GM10248 (cell line): ENCODE results near the gene ABI2.
"Not testable (repeated sequence)": the region's sequence is repeated elsewhere in the genome, so short reads cannot be mapped to it uniquely, and the experiment has no call there.

Experiments used
- CTCF ChIA-PET: fragments of 300-600 bp; sonication (Branson Sonifier 250); formaldehyde crosslinking; extraction: SDS; loops from one replicate; lab custom pipeline; 2021; ENCODE audit warnings: antibody characterized with exemption; lab: Yijun Ruan, JAX
- POLR2A ChIA-PET: fragments of 350-650 bp; sonication (Branson Sonifier 250); formaldehyde crosslinking; extraction: SDS; loops from one replicate; lab custom pipeline; 2020; ENCODE audit warnings: antibody characterized with exemption; lab: Yijun Ruan, JAX
- DNase-seq: peaks from one replicate; pipeline ENCODE4 v3.0.0; 2012; ENCODE audit errors: extremely low spot score
- TF ChIP-seq, protein P1 (sequence below): IDR thresholded peaks from 2 replicates; pipeline ENCODE4 v1.5.1; 2012; ENCODE audit warnings: mild to moderate bottlenecking, low read depth; ENCODE audit errors: extremely low read depth, missing control alignments, control extremely low read depth

ABI2 gene

DNA sequence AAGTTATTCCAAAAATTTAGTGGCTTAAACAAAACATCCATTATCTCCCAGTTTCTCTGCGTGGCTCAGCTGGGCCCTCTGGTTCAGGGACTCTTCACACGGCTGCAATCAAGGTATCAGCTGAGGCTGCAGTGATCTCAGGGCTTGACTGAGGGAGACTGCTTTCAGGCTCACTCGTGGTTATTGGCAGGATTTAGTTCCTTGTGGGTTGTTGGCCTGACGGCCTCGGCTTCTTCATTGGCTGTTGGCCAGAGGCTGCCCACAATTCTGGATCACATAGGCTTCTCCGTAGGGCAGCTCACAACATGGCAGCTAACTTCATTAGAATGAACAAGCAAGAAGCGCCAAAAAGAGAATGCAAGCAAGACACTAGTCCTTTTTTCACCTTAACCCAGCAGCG is 90.1 kb downstream of the ABI2 start:
- DNase-seq = no peak
- TF ChIP-seq, protein P1, sequence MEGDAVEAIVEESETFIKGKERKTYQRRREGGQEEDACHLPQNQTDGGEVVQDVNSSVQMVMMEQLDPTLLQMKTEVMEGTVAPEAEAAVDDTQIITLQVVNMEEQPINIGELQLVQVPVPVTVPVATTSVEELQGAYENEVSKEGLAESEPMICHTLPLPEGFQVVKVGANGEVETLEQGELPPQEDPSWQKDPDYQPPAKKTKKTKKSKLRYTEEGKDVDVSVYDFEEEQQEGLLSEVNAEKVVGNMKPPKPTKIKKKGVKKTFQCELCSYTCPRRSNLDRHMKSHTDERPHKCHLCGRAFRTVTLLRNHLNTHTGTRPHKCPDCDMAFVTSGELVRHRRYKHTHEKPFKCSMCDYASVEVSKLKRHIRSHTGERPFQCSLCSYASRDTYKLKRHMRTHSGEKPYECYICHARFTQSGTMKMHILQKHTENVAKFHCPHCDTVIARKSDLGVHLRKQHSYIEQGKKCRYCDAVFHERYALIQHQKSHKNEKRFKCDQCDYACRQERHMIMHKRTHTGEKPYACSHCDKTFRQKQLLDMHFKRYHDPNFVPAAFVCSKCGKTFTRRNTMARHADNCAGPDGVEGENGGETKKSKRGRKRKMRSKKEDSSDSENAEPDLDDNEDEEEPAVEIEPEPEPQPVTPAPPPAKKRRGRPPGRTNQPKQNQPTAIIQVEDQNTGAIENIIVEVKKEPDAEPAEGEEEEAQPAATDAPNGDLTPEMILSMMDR = no peak
- ChIA-PET CTCF (interaction anchor here (0.7 to 0.9 kb wide), 2 partner anchors 10 to 22 kb away, joined by 3 read pairs; no protein-coding TSS in a partner anchor), POLR2A (no interaction called here)

DNA sequence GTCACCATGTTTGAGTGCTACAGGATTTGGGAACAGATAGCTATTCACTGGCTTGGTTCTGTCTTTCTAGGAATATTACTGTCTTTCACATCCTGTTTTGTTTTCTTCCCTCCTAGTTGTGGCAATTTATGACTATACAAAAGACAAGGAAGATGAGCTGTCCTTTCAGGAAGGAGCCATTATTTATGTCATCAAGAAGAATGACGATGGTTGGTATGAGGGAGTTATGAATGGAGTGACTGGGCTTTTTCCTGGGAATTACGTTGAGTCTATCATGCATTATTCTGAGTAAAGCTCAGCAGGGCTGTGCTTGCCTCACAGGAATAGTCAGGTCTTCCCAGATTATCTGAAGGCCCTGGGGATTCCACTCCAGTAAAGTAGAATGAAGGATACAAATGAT is 98.9 kb downstream of the ABI2 start:
- no peak for DNase-seq
- CTCF ChIA-PET = interaction anchor here (1.2 kb wide), 1 partner anchor 11 kb away, joined by 7 read pairs; no protein-coding TSS in a partner anchor
- POLR2A ChIA-PET = no interaction called here
- TF ChIP-seq, protein P1 = no peak

DNA sequence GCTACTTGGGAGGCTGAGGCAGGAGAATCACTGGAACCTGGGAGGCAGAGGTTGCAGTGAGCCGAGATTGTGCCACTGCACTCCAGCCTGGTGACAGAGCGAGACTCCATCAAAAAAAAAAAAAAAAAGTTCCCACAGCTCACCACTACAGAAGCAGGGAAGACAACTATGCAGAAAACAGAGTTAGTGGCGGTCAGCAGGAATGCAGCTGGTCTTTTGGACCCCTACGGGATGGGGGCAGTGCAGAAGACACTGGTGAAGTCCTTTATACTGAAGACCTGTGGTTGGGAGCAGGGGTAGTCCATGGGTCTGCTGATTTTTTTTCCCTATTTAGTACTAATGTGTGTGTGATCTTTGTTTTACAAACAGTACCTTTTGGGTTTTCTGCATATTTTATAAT is 101.4 kb downstream of the ABI2 start:
- CTCF ChIA-PET = interaction anchor here (1.1 kb wide), 1 partner anchor 144 kb away, joined by 3 read pairs; no protein-coding TSS in a partner anchor
- POLR2A ChIA-PET = not testable (repeated sequence)

DNA sequence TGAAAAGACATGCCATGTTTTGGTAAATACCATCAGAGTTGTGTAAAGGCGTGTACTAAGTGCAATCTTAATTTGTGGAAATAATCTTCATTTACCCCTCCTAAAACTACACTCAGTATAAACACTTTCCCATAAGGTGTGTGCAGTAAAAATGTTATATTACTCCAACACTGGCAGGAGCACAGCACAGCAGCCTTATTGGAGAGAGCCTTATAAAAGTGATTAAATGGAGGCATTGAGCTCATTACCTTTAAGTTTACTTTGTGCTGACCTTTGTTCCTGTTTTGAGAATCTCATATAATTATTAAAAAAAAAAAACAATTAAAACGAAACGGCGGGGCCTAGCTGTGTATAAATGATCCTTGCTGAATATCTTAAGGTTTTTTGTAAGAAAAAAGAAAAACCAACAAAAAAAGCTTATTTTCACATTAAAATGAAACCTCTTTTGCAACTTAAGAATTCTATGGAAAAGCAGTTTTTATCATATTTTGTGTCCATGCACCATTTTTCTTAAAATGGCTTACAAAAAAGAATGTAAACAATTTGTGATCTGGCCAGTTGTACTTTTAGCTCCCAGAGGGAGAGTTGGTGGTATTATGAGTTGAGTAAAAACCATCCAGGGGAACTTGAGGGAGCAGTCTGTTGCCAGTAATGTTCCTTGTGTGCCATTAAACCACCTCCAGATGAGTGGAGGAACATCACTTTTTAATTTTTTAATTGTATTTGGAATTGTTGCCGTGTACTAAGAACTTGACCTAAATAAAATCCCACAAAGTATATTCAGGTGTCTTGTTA is 103.4 kb downstream of the ABI2 start:
- POLR2A ChIA-PET = no interaction called here

More for the DNA sequence above, 101.4 kb downstream of the ABI2 start:
- DNase-seq = not testable (repeated sequence)

DNA sequence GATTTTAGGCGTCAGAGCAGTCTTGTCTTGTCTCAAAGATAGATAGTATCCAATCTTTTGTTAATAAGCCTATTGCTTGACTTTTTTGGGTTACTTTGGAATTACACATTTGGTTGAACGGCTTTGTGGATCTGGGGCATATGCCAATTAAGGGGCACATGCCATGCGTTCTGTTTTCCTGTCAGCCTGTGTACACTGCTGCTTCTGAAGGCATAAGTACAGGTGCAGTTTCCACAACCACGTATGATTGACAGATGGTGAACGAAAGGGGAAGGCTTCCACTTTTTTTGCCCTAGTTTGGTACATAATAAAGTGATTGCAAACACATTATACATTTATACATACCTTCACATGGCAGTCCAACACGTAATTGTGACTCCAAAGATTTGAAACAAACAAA is 104.6 kb downstream of the ABI2 start:
- TF ChIP-seq, protein P1 = no peak
- ChIA-PET POLR2A (no interaction called here), CTCF (interaction anchor here (1.3 to 1.6 kb wide), 2 partner anchors 9 to 72 kb away, joined by 3 to 4 read pairs; no protein-coding TSS in a partner anchor)
- DNase-seq = no peak

More for the DNA sequence above, 103.4 kb downstream of the ABI2 start:
- DNase-seq = no peak
- CTCF ChIA-PET = interaction anchor here (0.9 to 1.6 kb wide), 5 partner anchors 10 to 203 kb away, joined by 3 to 4 read pairs (median 3); no protein-coding TSS in a partner anchor
- TF ChIP-seq, protein P1 = no peak

DNA sequence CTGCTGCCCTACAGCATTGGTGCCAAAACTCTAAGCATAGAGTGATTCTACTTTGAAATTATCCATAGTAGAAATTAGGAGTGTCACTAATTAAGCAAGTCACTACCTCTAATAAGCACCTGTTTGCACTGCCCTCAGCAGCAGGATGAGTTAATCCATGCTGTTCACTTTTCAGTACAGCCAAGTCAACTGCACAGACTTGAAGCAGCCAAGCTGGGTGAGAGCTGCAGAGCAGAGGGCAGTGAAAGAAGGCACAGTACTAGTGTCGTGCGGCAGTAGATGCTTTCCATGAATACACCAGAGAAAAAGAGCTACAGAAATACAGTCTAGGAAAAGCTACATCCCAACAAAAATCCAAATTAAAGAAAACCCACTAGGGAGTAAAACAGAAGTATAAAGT is 108.3 kb downstream of the ABI2 start:
- TF ChIP-seq, protein P1 = no peak
- no peak for DNase-seq
- ChIA-PET CTCF (no interaction called here), POLR2A (interaction anchor here (0.6 kb wide), 1 partner anchor 572 kb away, joined by 3 read pairs; no protein-coding TSS in a partner anchor)

DNA sequence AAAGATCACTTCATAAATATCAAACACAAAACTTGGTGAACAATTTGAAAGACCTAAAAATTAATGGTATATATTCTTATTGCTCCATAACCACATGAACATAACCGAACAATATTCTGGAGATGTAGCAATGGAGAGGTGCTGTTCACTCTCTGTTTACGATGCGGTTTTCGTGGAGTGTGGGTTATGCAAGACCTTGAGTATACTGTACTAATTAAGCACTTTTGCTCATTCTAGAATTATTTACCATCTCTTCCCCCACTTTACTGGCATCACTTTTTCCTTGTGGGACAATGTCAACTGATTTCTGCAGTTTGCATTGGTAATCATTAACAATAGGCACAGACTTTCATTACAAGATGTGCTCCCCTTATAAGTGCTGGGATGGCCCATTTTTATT is 109.3 kb downstream of the ABI2 start:
- ChIA-PET CTCF (interaction anchor here (0.7 to 1.4 kb wide), 3 partner anchors 10 to 155 kb away, joined by 3 to 7 read pairs (median 3); no protein-coding TSS in a partner anchor), POLR2A (no interaction called here)
- no peak for DNase-seq
- TF ChIP-seq, protein P1 = no peak
